ENCODE measurements around the gene GCSH.

GCSH gene

GRCh38 chr16:81128726-81129524, 32.7 kb upstream of the GCSH start:
- TF ChIP-seq TAF1 (IDR thresholded peaks at IDR 0.05; ENCODE audit: borderline replicate concordance, insufficient read depth, low read length), result no peak
- TF ChIP-seq FOXP2 (optimal IDR thresholded peaks at IDR 0.05; ENCODE audit: borderline replicate concordance, extremely low read depth, extremely low read length, insufficient read depth), result no peak
- no peak for TF ChIP-seq POLR2AphosphoS5 (IDR thresholded peaks at IDR 0.05; ENCODE audit: low read depth, low read length)

- TF ChIP-seq TAF1 (IDR thresholded peaks at IDR 0.05; ENCODE audit: borderline replicate concordance, insufficient read depth, low read length) (no peak), SIN3A (IDR thresholded peaks at IDR 0.05; ENCODE audit: borderline replicate concordance, insufficient read depth, low read length) (no peak), POLR2AphosphoS5 (IDR thresholded peaks at IDR 0.05; ENCODE audit: low read depth, low read length) (no peak), FOXP2 (optimal IDR thresholded peaks at IDR 0.05; ENCODE audit: borderline replicate concordance, extremely low read depth, extremely low read length, insufficient read depth) (no peak)
- TF ChIP-seq, protein P1, sequence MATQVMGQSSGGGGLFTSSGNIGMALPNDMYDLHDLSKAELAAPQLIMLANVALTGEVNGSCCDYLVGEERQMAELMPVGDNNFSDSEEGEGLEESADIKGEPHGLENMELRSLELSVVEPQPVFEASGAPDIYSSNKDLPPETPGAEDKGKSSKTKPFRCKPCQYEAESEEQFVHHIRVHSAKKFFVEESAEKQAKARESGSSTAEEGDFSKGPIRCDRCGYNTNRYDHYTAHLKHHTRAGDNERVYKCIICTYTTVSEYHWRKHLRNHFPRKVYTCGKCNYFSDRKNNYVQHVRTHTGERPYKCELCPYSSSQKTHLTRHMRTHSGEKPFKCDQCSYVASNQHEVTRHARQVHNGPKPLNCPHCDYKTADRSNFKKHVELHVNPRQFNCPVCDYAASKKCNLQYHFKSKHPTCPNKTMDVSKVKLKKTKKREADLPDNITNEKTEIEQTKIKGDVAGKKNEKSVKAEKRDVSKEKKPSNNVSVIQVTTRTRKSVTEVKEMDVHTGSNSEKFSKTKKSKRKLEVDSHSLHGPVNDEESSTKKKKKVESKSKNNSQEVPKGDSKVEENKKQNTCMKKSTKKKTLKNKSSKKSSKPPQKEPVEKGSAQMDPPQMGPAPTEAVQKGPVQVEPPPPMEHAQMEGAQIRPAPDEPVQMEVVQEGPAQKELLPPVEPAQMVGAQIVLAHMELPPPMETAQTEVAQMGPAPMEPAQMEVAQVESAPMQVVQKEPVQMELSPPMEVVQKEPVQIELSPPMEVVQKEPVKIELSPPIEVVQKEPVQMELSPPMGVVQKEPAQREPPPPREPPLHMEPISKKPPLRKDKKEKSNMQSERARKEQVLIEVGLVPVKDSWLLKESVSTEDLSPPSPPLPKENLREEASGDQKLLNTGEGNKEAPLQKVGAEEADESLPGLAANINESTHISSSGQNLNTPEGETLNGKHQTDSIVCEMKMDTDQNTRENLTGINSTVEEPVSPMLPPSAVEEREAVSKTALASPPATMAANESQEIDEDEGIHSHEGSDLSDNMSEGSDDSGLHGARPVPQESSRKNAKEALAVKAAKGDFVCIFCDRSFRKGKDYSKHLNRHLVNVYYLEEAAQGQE (IDR thresholded peaks at IDR 0.05; ENCODE audit: insufficient read depth in 1 of 2, low read depth in 2 of 2, low read length in 2 of 2), result no peak
These were observed 30.9 kb upstream of the GCSH start for GRCh38 chr16:81127051-81127450.

GRCh38 chr16:81123092-81123852, 27.1 kb upstream of the GCSH start:
- TF ChIP-seq, protein P1 (IDR thresholded peaks at IDR 0.05; ENCODE audit: insufficient read depth in 1 of 2, low read depth in 2 of 2, low read length in 2 of 2), result no peak
- TF ChIP-seq TAF1 (IDR thresholded peaks at IDR 0.05; ENCODE audit: borderline replicate concordance, insufficient read depth, low read length) (no peak), SIN3A (IDR thresholded peaks at IDR 0.05; ENCODE audit: borderline replicate concordance, insufficient read depth, low read length) (no peak), FOXP2 (optimal IDR thresholded peaks at IDR 0.05; ENCODE audit: borderline replicate concordance, extremely low read depth, extremely low read length, insufficient read depth) (no peak), POLR2AphosphoS5 (IDR thresholded peaks at IDR 0.05; ENCODE audit: low read depth, low read length) (no peak)

- TF ChIP-seq TAF1 (IDR thresholded peaks at IDR 0.05; ENCODE audit: borderline replicate concordance, insufficient read depth, low read length), result no peak
These were observed 25.3 kb upstream of the GCSH start for GRCh38 chr16:81121474-81121990.

- TF ChIP-seq FOXP2 (optimal IDR thresholded peaks at IDR 0.05; ENCODE audit: borderline replicate concordance, extremely low read depth, extremely low read length, insufficient read depth) (no peak), SIN3A (IDR thresholded peaks at IDR 0.05; ENCODE audit: borderline replicate concordance, insufficient read depth, low read length) (no peak), TAF1 (IDR thresholded peaks at IDR 0.05; ENCODE audit: borderline replicate concordance, insufficient read depth, low read length) (no peak), POLR2AphosphoS5 (IDR thresholded peaks at IDR 0.05; ENCODE audit: low read depth, low read length) (no peak)
- TF ChIP-seq, protein P1 (IDR thresholded peaks at IDR 0.05; ENCODE audit: insufficient read depth in 1 of 2, low read depth in 2 of 2, low read length in 2 of 2), result no peak
These were observed 21.2 kb upstream of the GCSH start for GRCh38 chr16:81117436-81117835.

- TF ChIP-seq POLR2AphosphoS5 (IDR thresholded peaks at IDR 0.05; ENCODE audit: low read depth, low read length), result no peak
- TF ChIP-seq FOXP2 (optimal IDR thresholded peaks at IDR 0.05; ENCODE audit: borderline replicate concordance, extremely low read depth, extremely low read length, insufficient read depth), result no peak
- no peak for TF ChIP-seq SIN3A (IDR thresholded peaks at IDR 0.05; ENCODE audit: borderline replicate concordance, insufficient read depth, low read length)
- TF ChIP-seq TAF1 (IDR thresholded peaks at IDR 0.05; ENCODE audit: borderline replicate concordance, insufficient read depth, low read length), result no peak
- TF ChIP-seq, protein P1 (IDR thresholded peaks at IDR 0.05; ENCODE audit: insufficient read depth in 1 of 2, low read depth in 2 of 2, low read length in 2 of 2), result no peak
These were observed 20.1 kb upstream of the GCSH start for GRCh38 chr16:81116285-81116684.
